GM19023 (cell line): Measurements from ENCODE around the gene NEFH.
"Not testable (repeated sequence)": the region's sequence is repeated elsewhere in the genome, so short reads cannot be mapped to it uniquely, and the experiment has no call there.

Experiments
- ATAC-seq: cut with Tn5 transposase; IDR thresholded peaks from one replicate; pipeline ENCODE4 v1.9.1; 2021; ENCODE audit warnings: mild to moderate bottlenecking, moderate library complexity; ENCODE audit not compliant: unreplicated experiment

The NEFH gene

GRCh38 chr22:29479417-29480261 is at the start of gene NEFH:
Gene NEFH, plus strand, starts transcription at chr22:29480218. Its CDS starts 45 bp downstream, at chr22:29480263.
- no peak for ATAC-seq

- ATAC-seq = no peak
Measured at GRCh38 chr22:29431986-29432385, 48.0 kb upstream of the NEFH start.

GRCh38 chr22:29433856-29434255 is 46.2 kb upstream of the NEFH start:
- ATAC-seq = no peak

GRCh38 chr22:29434288-29434687 is 45.7 kb upstream of the NEFH start:
- no peak for ATAC-seq

GRCh38 chr22:29435236-29436136 is 44.5 kb upstream of the NEFH start:
- ATAC-seq = no peak

- ATAC-seq = not testable (repeated sequence)
Measured at GRCh38 chr22:29438283-29438682, 41.7 kb upstream of the NEFH start, which contains the start of gene RFPL1. Gene RFPL1, plus strand, starts transcription at chr22:29438583.

- ATAC-seq = no peak
Measured at GRCh38 chr22:29442976-29443375, 37.0 kb upstream of the NEFH start.

- no peak for ATAC-seq
Measured at GRCh38 chr22:29443452-29443851, 36.6 kb upstream of the NEFH start.

GRCh38 chr22:29443861-29444792 is 35.9 kb upstream of the NEFH start:
- no peak for ATAC-seq

- ATAC-seq = no peak
Measured at GRCh38 chr22:29445508-29445907, 34.5 kb upstream of the NEFH start.

- ATAC-seq = no peak
Measured at GRCh38 chr22:29447906-29448305, 32.1 kb upstream of the NEFH start.

GRCh38 chr22:29449296-29449875 is 30.6 kb upstream of the NEFH start:
- no peak for ATAC-seq

- no peak for ATAC-seq
Measured at GRCh38 chr22:29450222-29450621, 29.8 kb upstream of the NEFH start.

GRCh38 chr22:29451863-29452262 is 28.2 kb upstream of the NEFH start:
- no peak for ATAC-seq

- ATAC-seq = no peak
Measured at GRCh38 chr22:29454276-29454675, 25.7 kb upstream of the NEFH start.

- ATAC-seq = no peak
Measured at GRCh38 chr22:29456211-29456671, 23.8 kb upstream of the NEFH start.

- no peak for ATAC-seq
Measured at GRCh38 chr22:29457730-29458129, 22.3 kb upstream of the NEFH start.

GRCh38 chr22:29458551-29458950 is 21.5 kb upstream of the NEFH start:
- no peak for ATAC-seq

GRCh38 chr22:29459773-29460172 is 20.2 kb upstream of the NEFH start:
- no peak for ATAC-seq

GRCh38 chr22:29461263-29461662 is 18.8 kb upstream of the NEFH start:
- ATAC-seq = no peak
